ENCODE measurements around the gene CMTR1. TPM values are rescaled to one million over a fixed set of nuclear protein-coding genes. Genes with fewer than 3 reads are reported as not detected.

Gene CMTR1
- total and polyA plus RNA-seq, 2 of the 13 experiments (the other 11 are each of a cell fraction or from before 2014, with no cell fraction given): 19.7 to 55.2 TPM

GRCh38 chr6:37499433-37500293 lies 66.6 kb downstream of the CMTR1 start, which contains the start of gene CCDC167 (continued):
- TF ChIP-seq MBNL3 (CRISPR knock-in tag; conservative IDR thresholded peaks at IDR 0.05) (no peak), RARA (CRISPR knock-in tag; IDR thresholded peaks at IDR 0.05) (no peak), TBX2 (CRISPR knock-in tag; IDR thresholded peaks at IDR 0.05; ENCODE audit: borderline replicate concordance) (peak; percentile 83), NFATC3 (CRISPR knock-in tag; IDR thresholded peaks at IDR 0.05) (peak; percentile 87; the same call in 1 of the 2 replicates), ZUFSP (CRISPR knock-in tag; IDR thresholded peaks at IDR 0.05; ENCODE audit: borderline replicate concordance) (no peak), ZNF512B (CRISPR knock-in tag; IDR thresholded peaks at IDR 0.05; ENCODE audit: borderline replicate concordance) (no peak), ZNF326 (CRISPR knock-in tag; IDR thresholded peaks at IDR 0.05; ENCODE audit: borderline replicate concordance) (no peak), CREBL2 (CRISPR knock-in tag; IDR thresholded peaks at IDR 0.05; ENCODE audit: borderline replicate concordance) (no peak), ZNF235 (CRISPR knock-in tag; IDR thresholded peaks at IDR 0.05; ENCODE audit: borderline replicate concordance) (peak; percentile 78), ARHGAP35 (CRISPR knock-in tag; IDR thresholded peaks at IDR 0.05; ENCODE audit: borderline replicate concordance) (0 out of 2 replicates have a peak, but pooled peaks have one; percentile 65), DMAP1 (CRISPR knock-in tag; IDR thresholded peaks at IDR 0.05) (peak; percentile 78), DZIP1 (CRISPR knock-in tag; IDR thresholded peaks at IDR 0.05) (no peak), ZNF329 (CRISPR knock-in tag; IDR thresholded peaks at IDR 0.05; ENCODE audit: low read depth) (no peak), ZFP41 (CRISPR knock-in tag; IDR thresholded peaks at IDR 0.05; ENCODE audit: borderline replicate concordance) (no peak), FOXK1 (CRISPR knock-in tag; IDR thresholded peaks at IDR 0.05; ENCODE audit: borderline replicate concordance, low read depth) (peak; percentile 81; the same call in 1 of the 2 replicates), ZNF644 (CRISPR knock-in tag; IDR thresholded peaks at IDR 0.05; ENCODE audit: low read depth) (0 out of 2 replicates have a peak, but pooled peaks have one; percentile 10), MXD1 (CRISPR knock-in tag; IDR thresholded peaks at IDR 0.05) (peak; percentile 45; the same call in 1 of the 2 replicates), KDM5A (IDR thresholded peaks at IDR 0.05; ENCODE audit: borderline replicate concordance, low read length) (peak; percentile 61; the same call in 1 of the 2 replicates)

All from HepG2 (cell line).